GM23338 (cell line): ENCODE measurements around the gene SDR42E1. TPM values are rescaled to one million over a fixed set of nuclear protein-coding genes. Genes with fewer than 3 reads are reported as not detected.

Source experiments
- ATAC-seq: fragments of 200-7000 bp; cut with Tn5 transposase; 3 replicates; pipeline ENCODE4 v1.9.1; 2020
- DNase-seq: peaks from one replicate; pipeline ENCODE4 v3.0.0-alpha.2; 2015; ENCODE audit warnings: low spot score
- H2AFZ ChIP-seq: fragments of 200-600 bp; sonication (generic); 2 replicates; pipeline ENCODE4 v1.8.0; 2016; ENCODE audit warnings: antibody characterized with exemption, mild to moderate bottlenecking, moderate library complexity
- H3F3A ChIP-seq: fragments of 200-600 bp; sonication (generic); replicated peaks from 2 replicates; pipeline ENCODE4 v1.8.0; 2017; ENCODE audit warnings: antibody characterized with exemption, mixed run types, low read depth
- H3K27ac ChIP-seq: fragments of 200-600 bp; sonication (generic); 2 replicates; pipeline ENCODE4 v1.6.1; 2016; ENCODE audit warnings: low read depth
- H3K27me3 ChIP-seq: fragments of 200-600 bp; sonication (generic); 2 replicates; pipeline ENCODE4 v1.8.0; 2016; ENCODE audit warnings: mild to moderate bottlenecking, mixed run types, moderate library complexity; ENCODE audit not compliant: insufficient read depth
- H3K36me3 ChIP-seq: fragments of 200-600 bp; sonication (generic); 2 replicates; pipeline ENCODE4 v1.8.0; 2016; ENCODE audit warnings: mild to moderate bottlenecking; ENCODE audit not compliant: insufficient read depth
- H3K4me1 ChIP-seq: fragments of 200-600 bp; sonication (generic); 2 replicates; pipeline ENCODE4 v1.8.0; 2016; ENCODE audit warnings: mild to moderate bottlenecking, moderate library complexity; ENCODE audit not compliant: insufficient read depth
- H3K4me2 ChIP-seq: fragments of 200-600 bp; sonication (generic); 2 replicates; pipeline ENCODE4 v1.7.1; 2017; ENCODE audit warnings: mixed run types
- H3K4me3 ChIP-seq: fragments of 200-600 bp; sonication (generic); 2 replicates; pipeline ENCODE4 v1.6.1; 2016; ENCODE audit warnings: mixed run types
- H3K79me2 ChIP-seq: fragments of 200-600 bp; sonication (generic); replicated peaks from 2 replicates; pipeline ENCODE4 v1.8.0; 2017; ENCODE audit warnings: mild to moderate bottlenecking; ENCODE audit not compliant: insufficient read depth
- H3K9me2 ChIP-seq: fragments of 200-600 bp; sonication (generic); 2 replicates; pipeline ENCODE4 v1.8.0; 2017; ENCODE audit not compliant: insufficient read depth
- H4K20me1 ChIP-seq: fragments of 200-600 bp; sonication (generic); replicated peaks from 2 replicates; pipeline ENCODE4 v1.8.0; 2017; ENCODE audit warnings: mild to moderate bottlenecking; ENCODE audit not compliant: insufficient read depth
- H3K27ac Mint-ChIP-seq: 2 replicates; pipeline ENCODE4 v1.8.0; 2020; ENCODE audit warnings: inconsistent platforms, mild to moderate bottlenecking, moderate library complexity, mixed read lengths
- H3K27me3 Mint-ChIP-seq: 3 replicates; pipeline ENCODE4 v1.8.0; 2022; ENCODE audit warnings: low read depth, mild to moderate bottlenecking, moderate library complexity, mixed read lengths, inconsistent platforms; ENCODE audit not compliant: insufficient read depth, poor library complexity
- H3K36me3 Mint-ChIP-seq: 3 replicates; pipeline ENCODE4 v1.8.0; 2021; ENCODE audit warnings: low read depth, mild to moderate bottlenecking, inconsistent platforms, moderate library complexity, mixed read lengths
- H3K4me1 Mint-ChIP-seq: 3 replicates; pipeline ENCODE4 v1.8.0; 2020; ENCODE audit warnings: mild to moderate bottlenecking, inconsistent platforms, mixed read lengths
- H3K4me3 Mint-ChIP-seq: 3 replicates; pipeline ENCODE4 v1.8.0; 2021; ENCODE audit warnings: moderate library complexity, mild to moderate bottlenecking, inconsistent platforms, mixed read lengths
- H3K9me3 Mint-ChIP-seq: 3 replicates; pipeline ENCODE4 v1.8.0; 2020; ENCODE audit warnings: moderate library complexity, mild to moderate bottlenecking, inconsistent platforms, mixed read lengths
- CREB1 ChIP-seq: fragments of 250-450 bp; sonication (Bioruptor Pico); IDR thresholded peaks from 2 replicates; pipeline ENCODE4 v1.5.0; 2020; ENCODE audit warnings: low read depth, mild to moderate bottlenecking, moderate library complexity
- CTCF ChIP-seq, 2 experiments: fragments of 200-600 bp in 1 of 2; sonication (generic) in 1 of 2; conservative IDR thresholded peaks; 2 replicates each; pipeline versions ENCODE4 v1.5.1 to v1.6.1; 2016 to 2017; ENCODE audit warnings: antibody characterized with exemption in 2 of 2, low read depth in 2 of 2, mild to moderate bottlenecking in 2 of 2, moderate library complexity in 1 of 2
- ETS1 ChIP-seq: IDR thresholded peaks from 2 replicates; pipeline ENCODE4 v1.6.1; 2016; ENCODE audit warnings: antibody characterized with exemption
- EZH2 ChIP-seq: fragments of 200-600 bp; sonication (generic); IDR thresholded peaks from one replicate; pipeline ENCODE4 v1.8.0; 2017; ENCODE audit warnings: antibody characterized with exemption, mild to moderate bottlenecking, low read depth; ENCODE audit not compliant: unreplicated experiment
- EZH2phosphoT487 ChIP-seq: fragments of 200-600 bp; sonication (generic); IDR thresholded peaks from one replicate; pipeline ENCODE4 v1.8.1; 2018; ENCODE audit warnings: antibody characterized with exemption; ENCODE audit not compliant: unreplicated experiment
- JUNB ChIP-seq: IDR thresholded peaks from one replicate; pipeline ENCODE4 v1.6.1; 2016; ENCODE audit warnings: antibody characterized with exemption; ENCODE audit not compliant: unreplicated experiment
- NANOG ChIP-seq: IDR thresholded peaks from 2 replicates; pipeline ENCODE4 v1.6.1; 2016; ENCODE audit warnings: antibody characterized with exemption, borderline replicate concordance
- POLR2AphosphoS5 ChIP-seq: IDR thresholded peaks from 2 replicates; pipeline ENCODE4 v1.6.1; 2016; ENCODE audit warnings: antibody characterized with exemption, low read depth
- REST ChIP-seq: IDR thresholded peaks from one replicate; pipeline ENCODE4 v1.6.1; 2018; ENCODE audit warnings: antibody characterized with exemption; ENCODE audit not compliant: unreplicated experiment
- STAT1 ChIP-seq: IDR thresholded peaks from one replicate; pipeline ENCODE4 v1.6.1; 2016; ENCODE audit warnings: antibody characterized with exemption; ENCODE audit not compliant: unreplicated experiment
- ZNF114 ChIP-seq: fragments of 250-450 bp; sonication (Bioruptor Pico); IDR thresholded peaks from 2 replicates; pipeline ENCODE4 v1.5.0; 2020; ENCODE audit warnings: mild to moderate bottlenecking, moderate library complexity
- ZNF331 ChIP-seq: fragments of 250-450 bp; sonication (Bioruptor Pico); IDR thresholded peaks from 2 replicates; pipeline ENCODE4 v1.5.0; 2020; ENCODE audit warnings: low read depth, mild to moderate bottlenecking, moderate library complexity
- polyA plus RNA-seq: library from polyadenylated mRNA; unstranded; fragments of >200 nt; fragmentation: Nextera tagmentation; extraction: Ambion mirVana; gene quantifications from 2 replicates; pipeline ENCODE4 v1.2.1, GENCODE V29; 2016
- total RNA-seq: library from RNA; depleted of rRNA; stranded (reverse); fragments of >200 nt; shearing (Covaris generic); gene quantifications from 2 replicates; pipeline ENCODE4 v1.2.3, GENCODE V29; 2014
- TF ChIP-seq, protein P1 (sequence below): fragments of 250-450 bp; sonication (Bioruptor Pico); IDR thresholded peaks from 2 replicates; pipeline ENCODE4 v1.5.0; 2020; ENCODE audit warnings: mild to moderate bottlenecking, moderate library complexity

The SDR42E1 gene
- total and polyA plus RNA-seq, 2 experiments from 2014 or later, result 0.03 TPM; not detected in 1

- ATAC-seq, result no peak
- no peak overlapping the region for H3K4me2 ChIP-seq
These were observed 24.1 kb downstream of the SDR42E1 start for GRCh38 chr16:81987121-81987520.

More at GRCh38 chr16:81987121-81987520, 24.1 kb downstream of the SDR42E1 start:
- H3K9me3 Mint-ChIP-seq, result no peaks in the 10 kb centered on the region
- no peak overlapping the region for H3K27ac ChIP-seq
- peaks cover 3% of the 10 kb centered on the region; the same call in 1 of the 3 replicates for H3K4me1 Mint-ChIP-seq
- no peaks in the 10 kb centered on the region for H4K20me1 ChIP-seq
- 0 out of 2 replicates have a peak, but pooled peaks cover 3% of the 10 kb centered on the region for H3K9me2 ChIP-seq
- H3K36me3 Mint-ChIP-seq, result no peaks in the 10 kb centered on the region
- H3K36me3 ChIP-seq, result no peaks in the 10 kb centered on the region
- TF ChIP-seq EZH2phosphoT487, result no peak
- TF ChIP-seq EZH2, result no peak
- TF ChIP-seq ZNF331 (CRISPR knock-in tag), result no peak
- TF ChIP-seq CREB1 (CRISPR knock-in tag), result no peak
- TF ChIP-seq ETS1, result no peak
- no peak for TF ChIP-seq JUNB
- no peak for TF ChIP-seq CTCF (conservative IDR thresholded peaks at IDR 0.05; ENCODE audit: low read depth in 2 of 2)
- TF ChIP-seq POLR2AphosphoS5, result no peak
- TF ChIP-seq, protein P1, sequence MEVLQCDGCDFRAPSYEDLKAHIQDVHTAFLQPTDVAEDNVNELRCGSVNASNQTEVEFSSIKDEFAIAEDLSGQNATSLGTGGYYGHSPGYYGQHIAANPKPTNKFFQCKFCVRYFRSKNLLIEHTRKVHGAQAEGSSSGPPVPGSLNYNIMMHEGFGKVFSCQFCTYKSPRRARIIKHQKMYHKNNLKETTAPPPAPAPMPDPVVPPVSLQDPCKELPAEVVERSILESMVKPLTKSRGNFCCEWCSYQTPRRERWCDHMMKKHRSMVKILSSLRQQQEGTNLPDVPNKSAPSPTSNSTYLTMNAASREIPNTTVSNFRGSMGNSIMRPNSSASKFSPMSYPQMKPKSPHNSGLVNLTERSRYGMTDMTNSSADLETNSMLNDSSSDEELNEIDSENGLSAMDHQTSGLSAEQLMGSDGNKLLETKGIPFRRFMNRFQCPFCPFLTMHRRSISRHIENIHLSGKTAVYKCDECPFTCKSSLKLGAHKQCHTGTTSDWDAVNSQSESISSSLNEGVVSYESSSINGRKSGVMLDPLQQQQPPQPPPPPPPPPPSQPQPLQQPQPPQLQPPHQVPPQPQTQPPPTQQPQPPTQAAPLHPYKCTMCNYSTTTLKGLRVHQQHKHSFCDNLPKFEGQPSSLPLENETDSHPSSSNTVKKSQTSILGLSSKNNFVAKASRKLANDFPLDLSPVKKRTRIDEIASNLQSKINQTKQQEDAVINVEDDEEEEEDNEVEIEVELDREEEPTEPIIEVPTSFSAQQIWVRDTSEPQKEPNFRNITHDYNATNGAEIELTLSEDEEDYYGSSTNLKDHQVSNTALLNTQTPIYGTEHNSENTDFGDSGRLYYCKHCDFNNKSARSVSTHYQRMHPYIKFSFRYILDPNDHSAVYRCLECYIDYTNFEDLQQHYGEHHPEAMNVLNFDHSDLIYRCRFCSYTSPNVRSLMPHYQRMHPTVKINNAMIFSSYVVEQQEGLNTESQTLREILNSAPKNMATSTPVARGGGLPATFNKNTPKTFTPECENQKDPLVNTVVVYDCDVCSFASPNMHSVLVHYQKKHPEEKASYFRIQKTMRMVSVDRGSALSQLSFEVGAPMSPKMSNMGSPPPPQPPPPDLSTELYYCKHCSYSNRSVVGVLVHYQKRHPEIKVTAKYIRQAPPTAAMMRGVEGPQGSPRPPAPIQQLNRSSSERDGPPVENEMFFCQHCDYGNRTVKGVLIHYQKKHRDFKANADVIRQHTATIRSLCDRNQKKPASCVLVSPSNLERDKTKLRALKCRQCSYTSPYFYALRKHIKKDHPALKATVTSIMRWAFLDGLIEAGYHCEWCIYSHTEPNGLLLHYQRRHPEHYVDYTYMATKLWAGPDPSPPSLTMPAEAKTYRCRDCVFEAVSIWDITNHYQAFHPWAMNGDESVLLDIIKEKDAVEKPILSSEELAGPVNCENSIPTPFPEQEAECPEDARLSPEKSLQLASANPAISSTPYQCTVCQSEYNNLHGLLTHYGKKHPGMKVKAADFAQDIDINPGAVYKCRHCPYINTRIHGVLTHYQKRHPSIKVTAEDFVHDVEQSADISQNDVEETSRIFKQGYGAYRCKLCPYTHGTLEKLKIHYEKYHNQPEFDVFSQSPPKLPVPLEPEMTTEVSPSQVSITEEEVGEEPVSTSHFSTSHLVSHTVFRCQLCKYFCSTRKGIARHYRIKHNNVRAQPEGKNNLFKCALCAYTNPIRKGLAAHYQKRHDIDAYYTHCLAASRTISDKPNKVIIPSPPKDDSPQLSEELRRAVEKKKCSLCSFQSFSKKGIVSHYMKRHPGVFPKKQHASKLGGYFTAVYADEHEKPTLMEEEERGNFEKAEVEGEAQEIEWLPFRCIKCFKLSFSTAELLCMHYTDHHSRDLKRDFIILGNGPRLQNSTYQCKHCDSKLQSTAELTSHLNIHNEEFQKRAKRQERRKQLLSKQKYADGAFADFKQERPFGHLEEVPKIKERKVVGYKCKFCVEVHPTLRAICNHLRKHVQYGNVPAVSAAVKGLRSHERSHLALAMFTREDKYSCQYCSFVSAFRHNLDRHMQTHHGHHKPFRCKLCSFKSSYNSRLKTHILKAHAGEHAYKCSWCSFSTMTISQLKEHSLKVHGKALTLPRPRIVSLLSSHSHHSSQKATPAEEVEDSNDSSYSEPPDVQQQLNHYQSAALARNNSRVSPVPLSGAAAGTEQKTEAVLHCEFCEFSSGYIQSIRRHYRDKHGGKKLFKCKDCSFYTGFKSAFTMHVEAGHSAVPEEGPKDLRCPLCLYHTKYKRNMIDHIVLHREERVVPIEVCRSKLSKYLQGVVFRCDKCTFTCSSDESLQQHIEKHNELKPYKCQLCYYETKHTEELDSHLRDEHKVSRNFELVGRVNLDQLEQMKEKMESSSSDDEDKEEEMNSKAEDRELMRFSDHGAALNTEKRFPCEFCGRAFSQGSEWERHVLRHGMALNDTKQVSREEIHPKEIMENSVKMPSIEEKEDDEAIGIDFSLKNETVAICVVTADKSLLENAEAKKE (CRISPR knock-in tag), result no peak
- TF ChIP-seq REST, result no peak
- no peak for TF ChIP-seq ZNF114
- TF ChIP-seq STAT1, result no peak
- TF ChIP-seq NANOG, result no peak
- H3K27ac Mint-ChIP-seq, result no peak overlapping the region
- H3F3A ChIP-seq, result no peaks in the 10 kb centered on the region
- no peak for DNase-seq
- 0 out of 2 replicates have a peak overlapping the region, but pooled peaks have one; percentile 18 for H2AFZ ChIP-seq
- H3K79me2 ChIP-seq, result no peaks in the 10 kb centered on the region
- H3K4me1 ChIP-seq, result 0 out of 2 replicates have a peak, but pooled peaks cover 3% of the 10 kb centered on the region
- no peak overlapping the region for H3K4me3 Mint-ChIP-seq
- H3K27me3 ChIP-seq, result no peaks in the 10 kb centered on the region
- H3K4me3 ChIP-seq, result no peak overlapping the region
- peaks cover 4% of the 10 kb centered on the region for H3K27me3 Mint-ChIP-seq
